Measurements from ENCODE around the gene RNASEH1. TPM values are rescaled to one million over a fixed set of nuclear protein-coding genes. Genes with fewer than 3 reads are reported as not detected.

RNASEH1 gene
- total RNA-seq, 1 donor from 2014 or later = 28.5 TPM

DNA sequence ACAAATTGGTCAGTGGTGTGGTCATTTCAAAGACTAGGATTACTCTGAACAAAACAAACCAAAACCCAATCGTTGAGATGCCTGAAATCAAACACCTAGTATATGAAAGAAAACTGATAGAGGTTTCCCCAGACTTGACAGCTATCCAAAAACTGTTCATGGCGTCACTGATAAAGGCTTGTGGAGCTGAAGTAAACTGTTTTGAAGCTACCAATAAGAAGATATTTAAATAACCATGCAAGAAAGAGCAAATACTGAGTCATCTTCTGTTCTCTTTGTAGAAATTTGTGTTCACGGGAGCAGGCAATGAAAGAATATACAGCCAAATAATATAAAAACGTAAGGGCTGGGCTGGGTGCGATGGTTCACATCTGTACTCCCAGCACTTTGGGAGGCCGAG lies 29.3 kb upstream of the RNASEH1 start:
- Mint-ChIP-seq H3K27ac (no peak overlapping the region), H3K4me1 (no peaks in the 10 kb centered on the region), H3K36me3 (ENCODE audit: low read depth) (peaks cover 39% of the 10 kb centered on the region), H3K9me3 (no peaks in the 10 kb centered on the region), H3K27me3 (no peaks in the 10 kb centered on the region), H3K4me3 (no peak overlapping the region)
- intact Hi-C loops (cut with micrococcal nuclease) = no loop called here
- DNase-seq = no peak
- TF ChIP-seq, protein P1, sequence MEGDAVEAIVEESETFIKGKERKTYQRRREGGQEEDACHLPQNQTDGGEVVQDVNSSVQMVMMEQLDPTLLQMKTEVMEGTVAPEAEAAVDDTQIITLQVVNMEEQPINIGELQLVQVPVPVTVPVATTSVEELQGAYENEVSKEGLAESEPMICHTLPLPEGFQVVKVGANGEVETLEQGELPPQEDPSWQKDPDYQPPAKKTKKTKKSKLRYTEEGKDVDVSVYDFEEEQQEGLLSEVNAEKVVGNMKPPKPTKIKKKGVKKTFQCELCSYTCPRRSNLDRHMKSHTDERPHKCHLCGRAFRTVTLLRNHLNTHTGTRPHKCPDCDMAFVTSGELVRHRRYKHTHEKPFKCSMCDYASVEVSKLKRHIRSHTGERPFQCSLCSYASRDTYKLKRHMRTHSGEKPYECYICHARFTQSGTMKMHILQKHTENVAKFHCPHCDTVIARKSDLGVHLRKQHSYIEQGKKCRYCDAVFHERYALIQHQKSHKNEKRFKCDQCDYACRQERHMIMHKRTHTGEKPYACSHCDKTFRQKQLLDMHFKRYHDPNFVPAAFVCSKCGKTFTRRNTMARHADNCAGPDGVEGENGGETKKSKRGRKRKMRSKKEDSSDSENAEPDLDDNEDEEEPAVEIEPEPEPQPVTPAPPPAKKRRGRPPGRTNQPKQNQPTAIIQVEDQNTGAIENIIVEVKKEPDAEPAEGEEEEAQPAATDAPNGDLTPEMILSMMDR (IDR thresholded peaks at IDR 0.05) = no peak
- no peak for ATAC-seq (ENCODE audit: low read depth)
- ChIA-PET CTCF (no interaction called here), POLR2A (no interaction called here)

DNA sequence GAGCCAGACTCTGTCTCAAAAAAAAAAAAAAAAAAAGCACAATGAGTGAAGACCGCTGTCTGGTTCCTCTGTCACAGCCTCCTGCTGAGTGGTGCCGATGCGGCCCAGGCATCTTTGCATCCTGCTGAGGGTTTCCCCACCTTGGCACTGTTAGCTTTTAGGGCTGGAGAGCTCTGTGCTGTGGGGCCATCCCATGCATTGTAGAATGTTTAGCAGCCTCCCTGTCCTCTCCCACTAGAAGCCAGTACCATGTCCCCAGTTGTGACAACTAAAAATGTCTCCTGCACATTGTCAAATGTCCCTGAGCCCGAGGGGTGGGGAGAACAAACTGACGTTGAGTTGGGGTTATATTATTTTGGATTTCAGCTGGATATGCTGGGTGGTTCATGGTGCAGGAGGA lies 28.9 kb upstream of the RNASEH1 start:
- no peak overlapping the region for H3K4me3 Mint-ChIP-seq
- no peak for ATAC-seq (ENCODE audit: low read depth)
- H3K27ac Mint-ChIP-seq = no peak overlapping the region
- H3K27me3 Mint-ChIP-seq = no peaks in the 10 kb centered on the region
- ChIA-PET POLR2A (no interaction called here), CTCF (no interaction called here)
- intact Hi-C loops (cut with micrococcal nuclease) = no loop called here
- H3K36me3 Mint-ChIP-seq (ENCODE audit: low read depth) = peaks cover 43% of the 10 kb centered on the region
- H3K4me1 Mint-ChIP-seq = no peaks in the 10 kb centered on the region
- TF ChIP-seq, protein P1 (IDR thresholded peaks at IDR 0.05) = no peak
- no peak for DNase-seq
- H3K9me3 Mint-ChIP-seq = no peaks in the 10 kb centered on the region

DNA sequence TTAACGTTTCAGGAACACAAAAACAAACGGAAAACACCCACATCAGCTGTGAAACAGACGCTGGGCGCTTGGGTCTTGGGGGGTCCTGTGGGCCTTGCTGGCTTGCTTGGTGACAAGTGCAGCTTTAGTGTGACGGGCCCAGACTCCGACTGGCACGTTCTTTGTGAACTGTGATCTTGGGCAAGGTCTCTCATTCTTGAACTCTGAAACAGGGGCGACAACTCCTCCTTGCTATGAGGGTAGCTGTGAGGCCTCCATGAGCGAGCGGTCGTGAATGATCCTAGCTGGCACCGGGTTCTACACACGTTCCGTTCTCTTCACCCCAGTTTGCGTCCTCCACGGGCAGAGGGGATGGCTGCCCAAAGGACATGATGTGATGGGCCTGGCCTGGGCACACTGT lies 28.1 kb upstream of the RNASEH1 start:
- ATAC-seq (ENCODE audit: low read depth) = no peak
- no peak for DNase-seq
- peaks cover 51% of the 10 kb centered on the region for H3K36me3 Mint-ChIP-seq (ENCODE audit: low read depth)
- no peaks in the 10 kb centered on the region for H3K27me3 Mint-ChIP-seq
- no peaks in the 10 kb centered on the region for H3K4me1 Mint-ChIP-seq
- H3K4me3 Mint-ChIP-seq = no peak overlapping the region
- no peak overlapping the region for H3K27ac Mint-ChIP-seq
- H3K9me3 Mint-ChIP-seq = no peaks in the 10 kb centered on the region
- ChIA-PET POLR2A (no interaction called here), CTCF (no interaction called here)
- TF ChIP-seq, protein P1 (IDR thresholded peaks at IDR 0.05) = no peak
- intact Hi-C loops (cut with micrococcal nuclease) = no loop called here

DNA sequence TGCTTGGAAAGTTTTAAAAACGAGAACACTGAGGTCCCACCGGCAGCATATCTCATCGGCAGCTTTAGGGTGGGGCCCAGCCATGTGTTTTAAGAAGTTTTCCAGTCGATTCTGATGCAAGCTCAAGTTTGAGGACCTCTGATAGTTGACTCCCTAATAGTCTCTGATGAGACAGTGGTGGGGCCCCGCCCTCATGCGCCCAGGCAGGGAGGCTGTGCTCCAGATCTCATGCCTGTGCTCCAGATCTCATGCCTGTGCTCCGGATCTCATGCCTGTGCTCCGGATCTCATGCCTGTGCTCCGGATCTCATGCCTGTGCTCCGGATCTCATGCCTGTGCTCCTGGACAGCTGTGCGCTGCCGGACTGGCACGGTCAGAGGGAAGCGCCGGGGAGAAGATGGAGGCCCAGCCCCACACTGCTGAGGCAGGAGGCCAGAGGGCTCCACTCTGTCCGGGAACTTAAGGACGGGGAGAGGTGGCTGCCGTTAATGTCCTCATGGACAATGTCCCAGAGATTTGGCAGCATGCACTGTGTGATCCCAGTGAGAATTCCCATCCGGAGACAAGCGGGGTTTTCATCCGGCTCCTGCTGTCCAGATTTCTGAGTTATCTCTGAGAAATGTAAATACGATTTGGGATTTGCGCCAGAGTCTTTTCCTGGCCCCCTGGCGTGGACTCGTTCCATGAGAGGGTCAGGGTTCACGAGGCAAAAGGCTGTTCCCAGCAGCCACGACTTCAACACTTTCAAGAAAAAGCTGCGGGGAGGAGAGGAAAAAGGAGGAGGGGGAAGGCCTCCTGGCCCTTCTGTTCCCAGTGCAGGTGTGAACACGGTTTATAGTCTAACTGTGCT lies 27.4 kb upstream of the RNASEH1 start:
- Mint-ChIP-seq H3K4me1 (no peaks in the 10 kb centered on the region), H3K9me3 (no peaks in the 10 kb centered on the region), H3K4me3 (no peak overlapping the region), H3K27ac (no peak overlapping the region), H3K27me3 (no peaks in the 10 kb centered on the region), H3K36me3 (ENCODE audit: low read depth) (peaks cover 58% of the 10 kb centered on the region)
- ATAC-seq (ENCODE audit: low read depth) (no peak), DNase-seq (no peak)
- intact Hi-C loops (cut with micrococcal nuclease) = no loop called here
- ChIA-PET POLR2A (interaction anchor here (1.4 kb wide), 1 partner anchor 9 kb away, joined by 3 read pairs; no protein-coding TSS in a partner anchor), CTCF (no interaction called here)
- TF ChIP-seq, protein P1 (IDR thresholded peaks at IDR 0.05) = no peak

DNA sequence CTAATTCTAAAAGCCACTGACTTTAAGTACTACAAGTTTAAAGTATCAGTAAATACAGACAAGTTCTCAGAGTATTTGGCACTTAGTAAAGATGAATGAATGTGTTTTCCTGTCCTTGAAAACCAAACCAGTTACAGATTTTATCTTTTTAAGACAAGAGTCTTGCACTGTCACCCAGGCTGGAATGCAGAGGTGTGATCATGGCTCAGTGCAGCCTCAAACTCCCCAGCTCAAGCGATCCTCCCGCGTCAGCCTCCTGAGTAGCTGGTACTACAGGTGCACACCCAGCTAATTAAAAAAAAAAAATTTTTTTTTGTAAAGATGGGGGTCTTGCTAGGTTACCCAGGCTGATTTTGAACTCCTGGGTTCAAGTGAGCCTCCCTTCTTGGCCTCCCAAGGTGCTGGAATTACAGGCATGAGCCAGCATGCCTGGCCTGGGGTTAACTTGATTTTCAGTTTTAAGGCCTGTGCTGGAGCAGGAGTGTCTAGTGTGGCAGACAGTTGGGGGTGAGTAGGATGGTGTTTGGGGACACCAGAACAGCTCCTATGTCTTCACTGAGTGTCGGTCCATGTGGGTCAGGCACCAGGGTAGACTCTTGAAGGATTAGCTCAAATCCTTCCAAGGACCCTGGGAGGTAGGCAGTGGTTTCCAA lies 26.6 kb upstream of the RNASEH1 start:
- Mint-ChIP-seq H3K9me3 (no peaks in the 10 kb centered on the region), H3K4me1 (no peaks in the 10 kb centered on the region), H3K27ac (no peak overlapping the region), H3K27me3 (no peaks in the 10 kb centered on the region), H3K36me3 (ENCODE audit: low read depth) (peaks cover 66% of the 10 kb centered on the region), H3K4me3 (no peak overlapping the region)
- CTCF ChIA-PET = no interaction called here
- DNase-seq = no peak
- POLR2A ChIA-PET = interaction anchor here (1.4 kb wide), 1 partner anchor 9 kb away, joined by 3 read pairs; no protein-coding TSS in a partner anchor
- TF ChIP-seq, protein P1 (IDR thresholded peaks at IDR 0.05) = no peak
- intact Hi-C loops (cut with micrococcal nuclease) = no loop called here
- no peak for ATAC-seq (ENCODE audit: low read depth)
